Astrocyte (in vitro differentiated cells and primary cell): ENCODE data around the gene RNF41. TPM values are rescaled to one million over a fixed set of nuclear protein-coding genes. Genes with fewer than 3 reads are reported as not detected.

Source experiments
- DNase-seq: peaks from one replicate; pipeline ENCODE4 v3.0.0-alpha.2; 2010; ENCODE audit warnings: low read depth
- FAIRE-seq: peaks from 2 replicates; lab custom pipeline; 2011; peaks lifted over from hg19 to GRCh38; lab: Jason Lieb, UNC
- H2AFZ ChIP-seq: 2 replicates; pipeline ENCODE4 v1.6.0; 2012; ENCODE audit warnings: low read depth, low read length, inconsistent platforms
- H3K27ac ChIP-seq: 2 replicates; pipeline ENCODE4 v1.5.1; 2011; ENCODE audit warnings: low read depth, low read length, inconsistent platforms
- H3K27me3 ChIP-seq: 2 replicates; pipeline ENCODE4 v1.6.0; 2011; ENCODE audit warnings: low read length, inconsistent platforms; ENCODE audit not compliant: insufficient read depth
- H3K36me3 ChIP-seq: 2 replicates; pipeline ENCODE4 v1.5.1; 2011; ENCODE audit warnings: low read length, inconsistent platforms; ENCODE audit not compliant: insufficient read depth
- H3K4me1 ChIP-seq: 2 replicates; pipeline ENCODE4 v1.5.1; 2011; ENCODE audit warnings: low read length, inconsistent platforms; ENCODE audit not compliant: insufficient read depth
- H3K4me2 ChIP-seq: 2 replicates; pipeline ENCODE4 v1.6.0; 2012; ENCODE audit warnings: low read length, inconsistent platforms
- H3K4me3 ChIP-seq: 2 replicates; pipeline ENCODE4 v1.5.1; 2011; ENCODE audit warnings: low read depth, mild to moderate bottlenecking, low read length, inconsistent platforms; ENCODE audit not compliant: insufficient read depth
- H3K79me2 ChIP-seq: 2 replicates; pipeline ENCODE4 v1.6.0; 2012; ENCODE audit warnings: mild to moderate bottlenecking, low read length, inconsistent platforms; ENCODE audit not compliant: insufficient read depth
- H3K9ac ChIP-seq: 2 replicates; pipeline ENCODE4 v1.6.0; 2012; ENCODE audit warnings: mild to moderate bottlenecking, low read length, inconsistent platforms
- H3K9me3 ChIP-seq: 2 replicates; pipeline ENCODE4 v1.5.1; 2012; ENCODE audit warnings: low read depth, mild to moderate bottlenecking, low read length, inconsistent platforms; ENCODE audit not compliant: insufficient read depth
- H4K20me1 ChIP-seq: 2 replicates; pipeline ENCODE4 v1.6.0; 2012; ENCODE audit warnings: low read length, inconsistent platforms; ENCODE audit not compliant: insufficient read depth
- H3K27ac Mint-ChIP-seq: one replicate; pipeline ENCODE4 v1.8.0; 2021; ENCODE audit warnings: mild to moderate bottlenecking, mixed read lengths; ENCODE audit not compliant: unreplicated experiment
- H3K27me3 Mint-ChIP-seq: one replicate; pipeline ENCODE4 v1.8.0; 2021; ENCODE audit warnings: low read depth, mixed read lengths; ENCODE audit not compliant: unreplicated experiment
- H3K36me3 Mint-ChIP-seq: one replicate; pipeline ENCODE4 v1.8.0; 2021; ENCODE audit warnings: low read depth, mixed read lengths; ENCODE audit not compliant: unreplicated experiment
- H3K4me1 Mint-ChIP-seq: one replicate; pipeline ENCODE4 v1.8.0; 2021; ENCODE audit warnings: low read depth, mixed read lengths; ENCODE audit not compliant: unreplicated experiment
- H3K4me3 Mint-ChIP-seq: one replicate; pipeline ENCODE4 v1.8.0; 2021; ENCODE audit warnings: mild to moderate bottlenecking, moderate library complexity, mixed read lengths; ENCODE audit not compliant: unreplicated experiment
- H3K9me3 Mint-ChIP-seq: one replicate; pipeline ENCODE4 v1.8.0; 2021; ENCODE audit warnings: mild to moderate bottlenecking, mixed read lengths; ENCODE audit not compliant: unreplicated experiment
- CTCF ChIP-seq: IDR thresholded peaks from 2 replicates; pipeline ENCODE4 v1.5.1; 2011; ENCODE audit warnings: low read depth, mild to moderate bottlenecking, inconsistent platforms, low read length, moderate library complexity; ENCODE audit not compliant: insufficient read depth
- EZH2 ChIP-seq: IDR thresholded peaks from 2 replicates; pipeline ENCODE4 v1.6.1; 2012; ENCODE audit warnings: mild to moderate bottlenecking, low read length, inconsistent platforms; ENCODE audit not compliant: insufficient read depth
- total RNA-seq: library from RNA; stranded (reverse); gene quantifications from 2 replicates; pipeline ENCODE4 v1.2.1, GENCODE V29; 2021

Gene RNF41
- total RNA-seq, 1 donor from 2014 or later = 85.8 TPM

- Histone ChIP-seq H4K20me1 (peaks cover 7% of the 10 kb centered on the region), H3K79me2 (peaks cover 8% of the 10 kb centered on the region), H3K9ac (no peak overlapping the region), H2AFZ (peak overlapping the region; percentile 53), H3K36me3 (no peaks in the 10 kb centered on the region), H3K4me1 (peaks cover 12% of the 10 kb centered on the region), H3K9me3 (no peaks in the 10 kb centered on the region), H3K27ac (no peak overlapping the region), H3K27me3 (no peaks in the 10 kb centered on the region), H3K4me2 (no peak overlapping the region), H3K4me3 (no peak overlapping the region)
- Mint-ChIP-seq H3K27ac (no peak overlapping the region), H3K9me3 (no peaks in the 10 kb centered on the region), H3K4me1 (peaks cover 5% of the 10 kb centered on the region), H3K36me3 (no peaks in the 10 kb centered on the region), H3K27me3 (no peaks in the 10 kb centered on the region), H3K4me3 (peak overlapping the region; percentile 3)
- no peak for FAIRE-seq
- peak; percentile 61 for DNase-seq
- peak; percentile 96 for TF ChIP-seq CTCF
- TF ChIP-seq EZH2 = no peak
Measured at GRCh38 chr12:56193025-56193578, 28.6 kb downstream of the RNF41 start.

- no peak overlapping the region for H3K27ac ChIP-seq
- H3K9me3 ChIP-seq = no peaks in the 10 kb centered on the region
- DNase-seq (no peak), FAIRE-seq (no peak)
- no peaks in the 10 kb centered on the region for H3K36me3 ChIP-seq
- H3K9ac ChIP-seq = no peak overlapping the region
- H3K4me2 ChIP-seq = no peak overlapping the region
- Mint-ChIP-seq H3K4me3 (peak overlapping the region; percentile 3), H3K9me3 (no peaks in the 10 kb centered on the region), H3K27me3 (no peaks in the 10 kb centered on the region), H3K4me1 (peaks cover 5% of the 10 kb centered on the region), H3K27ac (no peak overlapping the region), H3K36me3 (no peaks in the 10 kb centered on the region)
- peaks cover 18% of the 10 kb centered on the region for H3K4me1 ChIP-seq
- no peak overlapping the region for H3K4me3 ChIP-seq
- H3K79me2 ChIP-seq = peaks cover 13% of the 10 kb centered on the region
- TF ChIP-seq EZH2 (no peak), CTCF (no peak)
- H3K27me3 ChIP-seq = no peaks in the 10 kb centered on the region
- peaks cover 12% of the 10 kb centered on the region for H4K20me1 ChIP-seq
- no peak overlapping the region for H2AFZ ChIP-seq
Measured at GRCh38 chr12:56192582-56192981, 29.1 kb downstream of the RNF41 start.

GRCh38 chr12:56190695-56191155 is 31.0 kb downstream of the RNF41 start:
- TF ChIP-seq EZH2 (no peak), CTCF (no peak)
- no peak overlapping the region for H3K4me3 ChIP-seq
- DNase-seq (no peak), FAIRE-seq (no peak)
- no peaks in the 10 kb centered on the region for H3K9me3 ChIP-seq
- no peaks in the 10 kb centered on the region for H3K27me3 ChIP-seq
- no peak overlapping the region for H3K27ac ChIP-seq
- Mint-ChIP-seq H3K4me1 (peaks cover 6% of the 10 kb centered on the region), H3K4me3 (peak overlapping the region; percentile 96), H3K27ac (peak overlapping the region; percentile 93), H3K36me3 (peaks cover 2% of the 10 kb centered on the region), H3K9me3 (no peaks in the 10 kb centered on the region), H3K27me3 (no peaks in the 10 kb centered on the region)
- peaks cover 23% of the 10 kb centered on the region for H4K20me1 ChIP-seq
- H3K4me2 ChIP-seq = peak overlapping the region; percentile 100
- peaks cover 8% of the 10 kb centered on the region for H3K36me3 ChIP-seq
- H2AFZ ChIP-seq = no peak overlapping the region
- H3K4me1 ChIP-seq = peaks cover 13% of the 10 kb centered on the region
- H3K9ac ChIP-seq = no peak overlapping the region
- H3K79me2 ChIP-seq = peaks cover 29% of the 10 kb centered on the region
